GM12872 (cell line): ENCODE measurements around the gene CD38.

Experiments used
- TF ChIP-seq, protein P1 (sequence below): IDR thresholded peaks from 3 replicates; pipeline ENCODE4 v1.5.1; 2011; ENCODE audit warnings: low read depth, mild to moderate bottlenecking, low read length, moderate library complexity; ENCODE audit not compliant: insufficient read depth

The CD38 gene

DNA sequence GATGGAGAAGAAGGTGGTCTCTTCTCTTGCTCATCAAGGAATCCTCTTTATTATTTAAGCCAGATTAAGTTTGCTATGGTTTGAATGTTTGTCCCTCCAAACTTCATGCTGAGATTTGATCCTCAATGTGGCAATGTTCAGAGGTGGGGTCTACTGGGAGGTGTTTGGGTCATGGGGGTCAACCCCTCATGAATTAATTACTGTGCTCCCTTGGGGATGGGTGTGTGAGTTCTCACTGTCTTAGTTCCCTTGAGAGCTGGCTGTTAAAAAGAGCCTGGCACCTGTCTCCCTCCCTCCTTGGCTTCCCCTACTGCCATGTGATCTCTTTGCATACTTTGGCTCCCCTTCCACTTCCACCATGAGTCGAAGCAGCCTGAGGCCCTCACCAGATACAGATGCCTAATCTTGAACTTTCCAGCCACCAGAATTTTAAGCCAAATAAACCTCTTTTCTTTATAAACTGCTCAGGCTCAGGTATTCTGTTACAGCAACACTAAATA is 36.0 kb upstream of the CD38 start:
- TF ChIP-seq, protein P1, sequence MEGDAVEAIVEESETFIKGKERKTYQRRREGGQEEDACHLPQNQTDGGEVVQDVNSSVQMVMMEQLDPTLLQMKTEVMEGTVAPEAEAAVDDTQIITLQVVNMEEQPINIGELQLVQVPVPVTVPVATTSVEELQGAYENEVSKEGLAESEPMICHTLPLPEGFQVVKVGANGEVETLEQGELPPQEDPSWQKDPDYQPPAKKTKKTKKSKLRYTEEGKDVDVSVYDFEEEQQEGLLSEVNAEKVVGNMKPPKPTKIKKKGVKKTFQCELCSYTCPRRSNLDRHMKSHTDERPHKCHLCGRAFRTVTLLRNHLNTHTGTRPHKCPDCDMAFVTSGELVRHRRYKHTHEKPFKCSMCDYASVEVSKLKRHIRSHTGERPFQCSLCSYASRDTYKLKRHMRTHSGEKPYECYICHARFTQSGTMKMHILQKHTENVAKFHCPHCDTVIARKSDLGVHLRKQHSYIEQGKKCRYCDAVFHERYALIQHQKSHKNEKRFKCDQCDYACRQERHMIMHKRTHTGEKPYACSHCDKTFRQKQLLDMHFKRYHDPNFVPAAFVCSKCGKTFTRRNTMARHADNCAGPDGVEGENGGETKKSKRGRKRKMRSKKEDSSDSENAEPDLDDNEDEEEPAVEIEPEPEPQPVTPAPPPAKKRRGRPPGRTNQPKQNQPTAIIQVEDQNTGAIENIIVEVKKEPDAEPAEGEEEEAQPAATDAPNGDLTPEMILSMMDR = no peak

DNA sequence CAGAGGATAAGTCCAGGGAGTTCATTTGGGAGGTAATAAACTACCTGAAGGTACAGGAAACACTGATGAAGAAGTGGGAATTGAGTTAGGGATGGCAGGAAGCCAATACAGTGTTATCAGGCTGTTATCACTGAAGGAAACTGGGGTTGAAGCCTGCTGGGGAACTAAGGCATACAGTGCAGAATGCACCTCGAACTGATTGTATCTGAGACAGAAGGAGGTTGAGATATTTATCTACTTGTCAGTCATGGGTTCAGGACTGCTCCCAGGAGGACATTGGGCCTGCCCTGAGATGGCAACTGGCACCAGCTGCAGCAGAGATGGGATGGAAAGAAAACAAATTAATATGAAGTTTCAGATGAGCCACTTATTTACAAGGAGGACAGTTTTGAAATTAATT is 35.5 kb upstream of the CD38 start:
- TF ChIP-seq, protein P1 = no peak

DNA sequence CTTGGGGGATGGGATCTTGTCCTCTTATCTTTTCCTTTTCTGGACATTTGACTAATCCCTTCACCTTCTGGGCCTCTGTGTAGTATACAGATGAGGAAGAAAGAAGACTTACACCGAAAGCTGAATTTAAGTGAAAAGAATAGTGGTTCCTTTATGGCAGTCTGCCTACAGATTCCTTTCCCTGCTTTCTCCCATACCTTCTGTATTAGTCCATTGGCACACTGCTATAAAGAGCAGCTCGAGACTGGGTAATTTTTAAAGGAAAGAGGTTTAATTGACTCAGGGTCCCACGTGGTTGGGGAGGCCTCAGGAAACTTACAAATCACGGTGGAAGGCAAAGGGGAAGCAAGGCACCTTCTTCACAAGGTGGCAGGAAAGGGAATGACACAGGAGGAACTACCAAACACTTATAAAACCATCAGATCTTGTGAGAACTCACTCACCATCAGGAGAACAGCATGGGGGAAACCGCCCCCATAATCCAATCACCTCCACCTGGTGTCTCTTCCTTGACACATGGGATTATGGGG is 34.0 kb upstream of the CD38 start:
- TF ChIP-seq, protein P1 = no peak

DNA sequence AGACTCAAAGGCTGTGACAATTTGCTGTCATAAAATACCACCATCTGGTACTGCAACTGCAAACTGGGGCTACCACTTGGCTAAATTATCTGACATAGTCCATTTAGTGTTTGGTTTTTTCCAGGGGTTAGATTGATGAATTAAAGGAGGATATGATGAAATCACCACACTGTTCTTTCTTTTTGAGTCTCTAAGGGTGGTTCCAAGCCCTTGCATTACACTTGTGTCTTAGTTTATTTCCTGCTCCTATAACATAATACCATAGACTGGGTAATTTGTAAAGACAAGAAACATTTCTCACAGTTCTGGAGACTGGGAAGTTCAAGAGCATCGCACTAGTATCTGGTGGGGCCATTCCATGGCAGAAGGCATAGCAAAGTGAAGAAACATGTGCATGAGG is 32.0 kb upstream of the CD38 start:
- TF ChIP-seq, protein P1 = no peak

DNA sequence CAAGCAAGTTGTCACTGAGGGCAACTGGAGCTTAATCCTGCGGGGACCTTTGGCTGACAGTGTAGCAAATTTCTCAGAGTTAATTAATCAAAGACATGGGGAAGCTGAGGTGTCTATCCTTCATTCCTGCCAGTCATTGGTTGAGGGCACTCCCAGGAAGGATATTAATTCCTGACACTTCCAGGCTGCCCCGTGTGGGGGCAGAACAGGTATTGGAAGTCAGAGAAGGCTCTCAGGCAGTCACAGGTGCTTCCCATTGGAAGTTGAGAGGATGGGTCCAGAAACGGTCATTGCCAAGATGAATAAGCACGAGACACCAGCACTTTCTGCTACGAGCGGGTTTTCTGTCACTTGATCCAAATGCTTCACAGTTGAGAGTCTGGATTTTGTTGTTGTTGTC is 29.1 kb upstream of the CD38 start:
- TF ChIP-seq, protein P1 = no peak

DNA sequence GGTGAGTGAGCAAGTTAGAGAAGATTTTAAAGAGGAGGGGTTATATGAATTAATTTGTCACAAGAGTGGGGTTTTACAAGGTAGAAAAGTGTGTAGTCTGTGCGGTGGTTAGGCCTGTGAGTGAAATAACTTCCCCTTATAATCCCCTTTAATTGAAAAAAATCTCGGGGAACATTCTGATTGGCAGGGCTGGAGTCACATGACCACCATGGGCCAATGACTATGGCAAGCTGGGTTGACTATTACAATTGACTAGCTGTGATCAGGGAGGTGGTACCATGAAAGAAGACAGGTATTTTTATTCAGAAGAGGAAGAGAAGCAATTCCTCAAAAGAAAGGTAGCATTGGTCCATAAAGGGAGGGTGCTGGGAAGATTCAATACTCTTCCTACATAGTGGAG is 27.0 kb upstream of the CD38 start:
- TF ChIP-seq, protein P1 = no peak

DNA sequence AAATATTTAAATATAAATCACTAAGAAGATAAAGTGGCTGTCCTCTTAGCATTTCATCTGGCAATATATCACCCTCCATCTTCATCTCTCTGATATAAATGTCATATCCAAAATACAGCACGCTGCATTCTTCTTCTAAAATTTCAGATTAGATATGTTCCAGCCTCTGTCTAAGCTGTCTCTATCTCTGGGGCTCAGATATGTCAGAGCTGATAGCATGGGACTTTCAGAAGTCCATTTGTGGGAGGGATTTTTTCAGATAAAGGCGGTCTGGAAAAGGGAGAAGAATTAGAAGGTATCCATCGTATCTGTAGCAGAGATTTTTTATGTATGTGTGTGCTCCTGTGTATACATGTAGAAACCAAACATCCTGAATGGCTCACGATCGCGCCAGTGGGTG is 25.0 kb upstream of the CD38 start:
- TF ChIP-seq, protein P1 = no peak

DNA sequence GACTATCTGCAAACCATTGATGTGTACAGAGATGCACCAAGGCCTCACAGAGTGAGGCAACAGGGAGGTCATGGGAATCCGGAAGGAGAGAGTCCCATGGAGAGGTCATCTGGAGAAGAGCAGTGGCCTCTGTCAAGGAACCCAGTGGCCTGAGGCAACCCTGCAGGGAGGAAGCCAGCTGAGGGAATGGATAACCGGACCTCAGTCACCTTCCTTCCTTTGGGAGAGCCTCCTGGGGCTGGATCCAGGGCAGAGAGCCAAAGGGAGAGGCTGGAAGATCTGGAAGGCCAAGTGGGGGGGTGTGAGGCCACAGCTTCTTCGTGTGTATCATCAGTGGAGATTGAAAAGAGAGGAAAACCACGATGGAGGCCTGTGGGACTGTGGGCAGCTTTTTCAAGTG is 24.3 kb upstream of the CD38 start:
- TF ChIP-seq, protein P1 = no peak
